Heart left ventricle (tissue), 16 donors: ENCODE measurements around the gene BET1L. TPM values are rescaled to one million over a fixed set of nuclear protein-coding genes. Genes with fewer than 3 reads are reported as not detected.

ENCODE experiments used
- ATAC-seq, 4 donors: fragments of 200-7000 bp; cut with Tn5 transposase; one replicate each; pipeline ENCODE4 v1.9.1; 2020 to 2022; ENCODE audit warnings: moderate library complexity in 4 of 4, mild to moderate bottlenecking in 3 of 4, moderate number of reproducible peaks in 1 of 4
- DNase-seq, 5 donors: peaks; one replicate each; pipeline ENCODE4 v3.0.0-alpha.2; 2020
- H3K27ac ChIP-seq, 12 donors: fragments of 200-600 bp; sonication (generic) in 4 of 12; one replicate each; pipeline versions ENCODE4 v1.5.0 to v1.8.0; 2016 to 2022; ENCODE audit warnings: mild to moderate bottlenecking in 2 of 12
- H3K27me3 ChIP-seq, 9 donors: fragments of 200-600 bp; sonication (generic) in 2 of 9; one replicate each; pipeline versions ENCODE4 v1.5.1 to v1.8.0; 2016 to 2022; ENCODE audit warnings: mild to moderate bottlenecking in 3 of 9
- H3K36me3 ChIP-seq, 9 donors: fragments of 200-600 bp; sonication (generic) in 2 of 9; one replicate each; pipeline versions ENCODE4 v1.5.0 to v1.8.0; 2018 to 2022; ENCODE audit warnings: mild to moderate bottlenecking in 2 of 9
- H3K4me1 ChIP-seq, 12 donors: fragments of 200-600 bp; sonication (generic) in 4 of 12; one replicate each; pipeline versions ENCODE4 v1.5.0 to v1.8.0; 2016 to 2022; ENCODE audit warnings: mild to moderate bottlenecking in 3 of 12
- H3K4me3 ChIP-seq, 12 donors: fragments of 200-600 bp; sonication (generic) in 4 of 12; one replicate each; pipeline versions ENCODE4 v1.5.0 to v1.8.0; 2017 to 2022; ENCODE audit warnings: mild to moderate bottlenecking in 9 of 12, moderate library complexity in 4 of 12
- H3K9me3 ChIP-seq, 12 donors: fragments of 200-600 bp; sonication (generic) in 4 of 12; one replicate each; pipeline versions ENCODE4 v1.5.0 to v1.8.0; 2016 to 2022; ENCODE audit warnings: mild to moderate bottlenecking in 1 of 12
- CTCF ChIP-seq, 12 donors: fragments of 200-600 bp; sonication (generic) in 4 of 12; IDR thresholded peaks; one replicate each; pipeline versions ENCODE4 v1.5.0 to v1.8.0; 2018 to 2022; ENCODE audit warnings: antibody characterized with exemption in 12 of 12, mild to moderate bottlenecking in 5 of 12
- POLR2A ChIP-seq, 2 donors: fragments of 450-650 bp; IDR thresholded peaks; one replicate each; pipeline ENCODE4 v1.6.1; 2017; ENCODE audit warnings: antibody characterized with exemption in 2 of 2, mild to moderate bottlenecking in 2 of 2, moderate library complexity in 2 of 2
- WGBS, 4 donors: extraction: QIAGEN DNeasy Blood & Tissue Kit in 2 of 4; methylation state at CpG; one replicate each; pipeline versions ENCODE4 v1.1.5 to v1.1.7; 2013 to 2018; 5-methylcytosine and 5-hydroxymethylcytosine counted together
- intact Hi-C, 10 donors: fragments of 100-400 bp; cut with DNase I; formaldehyde crosslinking; loops; one replicate each; pipeline versions ENCODE4 v1.11.1 to v1.14.2; 2022
- polyA plus RNA-seq, 2 donors: library from polyadenylated mRNA; stranded (reverse); fragments of 200-250 nt; gene quantifications; one replicate each; pipeline ENCODE4 v1.2.3, GENCODE V29; 2013
- total RNA-seq, 9 donors: library from RNA; depleted of rRNA in 2 of 9; stranded (reverse); fragments of >200 nt in 2 of 9; fragmentation: NEBNext Ultra II Directional in 3 of 9; extraction: Animal tissue kit (Norgen Biotek cat#: 25700) in 3 of 9; gene quantifications; one replicate each; pipeline versions ENCODE4 v1.1.0 to v1.2.4, GENCODE V29; 2016 to 2023
- donor health status: ischemic (EF 13 %, LVEDD 7.1; RV severe dilation, severe dysfunction).
- donor health status: healthy with polysubstance abuse.
- donor health status: DM: no; HTN: yes; CAD: no.
- donor health status: DM: no; HTN: no; CAD: no.
- donor health status: ischemic (EF 25% LVEDD 6.9; RV normal size, moderate dysfunction).
- donor health status: ischemic (EF 25% LVEDD 5.7; RV mildly dilated, moderate dysfunction).
- donor health status: healthy.
- donor health status: DM: yes; HTN: yes; CAD: no.
- donor health status: ischemic (EF 35%, LVEDD 5.7; RV mildly dilated, moderate dysfunction).
- donor health status: nonischemic (EF 11% LVEDD 7.7; RV severe dilation, severe dysfunction).
- donor health status: DM: yes; HTN: yes; CAD: no.
- donor health status: PGD.
- donor health status: ischemic (EF 29% LVEDD 5.4; RV normal size, mild dysfunction).
- donor health status: nonischemic (EF 23%, LVEDD 6.1; RV moderate dilation, normal function).

Gene BET1L
- total and polyA plus RNA-seq, 11 donors: 12.9 to 32.2 (median 20.9) TPM

- H3K27me3 ChIP-seq: no peaks in the 10 kb centered on the region
- WGBS, 4 donors: 87 to 91% (median 89%) methylated on average over 10 to 13 of the region's 13 CpGs
- H3K4me1 ChIP-seq: peaks cover 0 to 28% (median under 1%) of the 10 kb centered on the region in 12 donors
- ATAC-seq (peak in 3 of 4 donors; percentile 3 to 20 (median 5)), DNase-seq (peak in 3 of 5 donors; percentile 7 to 50 (median 13))
- intact Hi-C loops: loop anchor here in 1 of 10 donors (5.0 kb wide), 1 partner anchor 163 kb away; no protein-coding TSS in a partner anchor
- H3K27ac ChIP-seq: no peak overlapping the region
- no peak overlapping the region for H3K4me3 ChIP-seq
- no peaks in the 10 kb centered on the region for H3K9me3 ChIP-seq
- peaks cover 0 to 41% (median 27%) of the 10 kb centered on the region in 9 donors for H3K36me3 ChIP-seq
- TF ChIP-seq POLR2A (IDR thresholded peaks at IDR 0.05) (no peak), CTCF (IDR thresholded peaks at IDR 0.05) (no peak)
Observed at GRCh38 chr11:199004-199581, 8.1 kb downstream of the BET1L start.

- Histone ChIP-seq H3K27me3 (no peaks in the 10 kb centered on the region), H3K4me1 (peaks cover 0 to 20% (median 0%) of the 10 kb centered on the region in 12 donors), H3K9me3 (no peaks in the 10 kb centered on the region), H3K4me3 (no peak overlapping the region), H3K27ac (no peak overlapping the region), H3K36me3 (peaks cover 0 to 34% (median 19%) of the 10 kb centered on the region in 9 donors)
- peak in 3 of 5 donors; percentile 4 to 58 (median 14) for DNase-seq
- intact Hi-C loops: loop anchor here in 1 of 10 donors (5.0 kb wide), 1 partner anchor 164 kb away; no protein-coding TSS in a partner anchor
- no peak for TF ChIP-seq CTCF (IDR thresholded peaks at IDR 0.05)
- TF ChIP-seq POLR2A (IDR thresholded peaks at IDR 0.05): no peak
- ATAC-seq: peak in 1 of 4 donors; percentile 3
- 83 to 91% (median 89%) methylated on average over 8 to 21 of the region's 21 CpGs for WGBS, 4 donors
Observed at GRCh38 chr11:198236-198806, 8.9 kb downstream of the BET1L start.

- ATAC-seq (peak in 2 of 4 donors; percentile 2 to 4), DNase-seq (peak in 3 of 5 donors; percentile 6 to 56 (median 17))
- peaks cover 0 to 15% (median 0%) of the 10 kb centered on the region in 12 donors for H3K4me1 ChIP-seq
- TF ChIP-seq CTCF (IDR thresholded peaks at IDR 0.05) (no peak), POLR2A (IDR thresholded peaks at IDR 0.05) (no peak)
- peaks cover 0 to 28% (median 14%) of the 10 kb centered on the region in 9 donors for H3K36me3 ChIP-seq
- H3K27ac ChIP-seq: no peak overlapping the region
- 84 to 91% (median 88%) methylated on average over 8 to 9 of the region's 9 CpGs for WGBS, 4 donors
- H3K4me3 ChIP-seq: no peak overlapping the region
- no peaks in the 10 kb centered on the region for H3K9me3 ChIP-seq
- intact Hi-C loops: loop anchor here in 1 of 10 donors (5.0 kb wide), 1 partner anchor 165 kb away; no protein-coding TSS in a partner anchor
- H3K27me3 ChIP-seq: no peaks in the 10 kb centered on the region
Observed at GRCh38 chr11:197741-198235, 9.4 kb downstream of the BET1L start.
